ENCODE data around the gene RHD. TPM values are rescaled to one million over a fixed set of nuclear protein-coding genes. Genes with fewer than 3 reads are reported as not detected.
"Not testable (repeated sequence)": the region's sequence is repeated elsewhere in the genome, so short reads cannot be mapped to it uniquely, and the experiment has no call there.

RHD gene
- total RNA-seq, 1 donor from 2014 or later = 2.1 TPM

- H3K4me3 ChIP-seq (ENCODE audit: low read length in 3 of 3) = no peak overlapping the region
- H3K36me3 ChIP-seq (ENCODE audit: control insufficient read depth in 3 of 3, insufficient read depth in 3 of 3, low read length in 3 of 3) = peaks cover 5 to 22% (median 5%) of the 10 kb centered on the region in 3 donors
These were observed 75.2 kb downstream of the RHD start for GRCh38 chr1:25347556-25347955.

GRCh38 chr1:25349606-25350005, 77.3 kb downstream of the RHD start:
- H3K4me3 ChIP-seq (ENCODE audit: low read length in 3 of 3) = no peak overlapping the region
- H3K4me1 ChIP-seq (ENCODE audit: control insufficient read depth in 3 of 3, insufficient read depth in 3 of 3, low read length in 3 of 3) = no peaks in the 10 kb centered on the region
- no peaks in the 10 kb centered on the region for H3K27me3 ChIP-seq (ENCODE audit: control insufficient read depth in 3 of 3, insufficient read depth in 3 of 3, low read length in 3 of 3)
- no peak overlapping the region for H3K9ac ChIP-seq (ENCODE audit: low read depth in 1 of 3, low read length in 3 of 3)
- no peaks in the 10 kb centered on the region for H3K9me3 ChIP-seq (ENCODE audit: control insufficient read depth in 3 of 3, low read length in 3 of 3)
- no peak overlapping the region for H3K27ac ChIP-seq (ENCODE audit: low read depth, low read length)
- peaks cover 8 to 27% (median 15%) of the 10 kb centered on the region in 3 donors for H3K36me3 ChIP-seq (ENCODE audit: control insufficient read depth in 3 of 3, insufficient read depth in 3 of 3, low read length in 3 of 3)

More at GRCh38 chr1:25347556-25347955, 75.2 kb downstream of the RHD start:
- H3K9ac ChIP-seq (ENCODE audit: low read depth in 1 of 3, low read length in 3 of 3) = no peak overlapping the region
- no peaks in the 10 kb centered on the region for H3K9me3 ChIP-seq (ENCODE audit: control insufficient read depth in 3 of 3, low read length in 3 of 3)
- H3K4me1 ChIP-seq (ENCODE audit: control insufficient read depth in 3 of 3, insufficient read depth in 3 of 3, low read length in 3 of 3) = peaks cover 0 to 5% (median 0%) of the 10 kb centered on the region in 3 donors
- H3K27me3 ChIP-seq (ENCODE audit: control insufficient read depth in 3 of 3, insufficient read depth in 3 of 3, low read length in 3 of 3) = no peaks in the 10 kb centered on the region
- H3K27ac ChIP-seq (ENCODE audit: low read depth, low read length) = no peak overlapping the region

GRCh38 chr1:25355841-25356395, 83.6 kb downstream of the RHD start:
- no peaks in the 10 kb centered on the region for H3K9me3 ChIP-seq (ENCODE audit: control insufficient read depth in 3 of 3, low read length in 3 of 3)
- peaks cover 0 to 2% (median 0%) of the 10 kb centered on the region in 3 donors for H3K4me1 ChIP-seq (ENCODE audit: control insufficient read depth in 3 of 3, insufficient read depth in 3 of 3, low read length in 3 of 3)
- no peaks in the 10 kb centered on the region for H3K27me3 ChIP-seq (ENCODE audit: control insufficient read depth in 3 of 3, insufficient read depth in 3 of 3, low read length in 3 of 3)
- peaks cover 21 to 29% (median 26%) of the 10 kb centered on the region in 3 donors for H3K36me3 ChIP-seq (ENCODE audit: control insufficient read depth in 3 of 3, insufficient read depth in 3 of 3, low read length in 3 of 3)
- no peak overlapping the region for H3K27ac ChIP-seq (ENCODE audit: low read depth, low read length)
- no peak overlapping the region for H3K4me3 ChIP-seq (ENCODE audit: low read length in 3 of 3)
- peak overlapping the region in 1 of 3 donors; percentile 0 for H3K9ac ChIP-seq (ENCODE audit: low read depth in 1 of 3, low read length in 3 of 3)

- Histone ChIP-seq H3K36me3 (ENCODE audit: control insufficient read depth in 3 of 3, insufficient read depth in 3 of 3, low read length in 3 of 3) (peaks cover 24 to 31% (median 30%) of the 10 kb centered on the region in 3 donors), H3K27ac (ENCODE audit: low read depth, low read length) (no peak overlapping the region), H3K9ac (ENCODE audit: low read depth in 1 of 3, low read length in 3 of 3) (no peak overlapping the region)
These were observed 84.1 kb downstream of the RHD start for GRCh38 chr1:25356441-25356840.

GRCh38 chr1:25356848-25357247, 84.5 kb downstream of the RHD start:
- Histone ChIP-seq H3K27me3 (ENCODE audit: control insufficient read depth in 3 of 3, insufficient read depth in 3 of 3, low read length in 3 of 3) (no peaks in the 10 kb centered on the region), H3K4me3 (ENCODE audit: low read length in 3 of 3) (no peak overlapping the region), H3K9me3 (ENCODE audit: control insufficient read depth in 3 of 3, low read length in 3 of 3) (no peaks in the 10 kb centered on the region), H3K9ac (ENCODE audit: low read depth in 1 of 3, low read length in 3 of 3) (no peak overlapping the region), H3K36me3 (ENCODE audit: control insufficient read depth in 3 of 3, insufficient read depth in 3 of 3, low read length in 3 of 3) (peaks cover 24 to 34% (median 31%) of the 10 kb centered on the region in 3 donors), H3K4me1 (ENCODE audit: control insufficient read depth in 3 of 3, insufficient read depth in 3 of 3, low read length in 3 of 3) (peaks cover 0 to 5% (median 0%) of the 10 kb centered on the region in 3 donors), H3K27ac (ENCODE audit: low read depth, low read length) (no peak overlapping the region)

More at GRCh38 chr1:25356441-25356840, 84.1 kb downstream of the RHD start:
- peaks cover 0 to 2% (median 0%) of the 10 kb centered on the region in 3 donors for H3K4me1 ChIP-seq (ENCODE audit: control insufficient read depth in 3 of 3, insufficient read depth in 3 of 3, low read length in 3 of 3)
- no peaks in the 10 kb centered on the region for H3K9me3 ChIP-seq (ENCODE audit: control insufficient read depth in 3 of 3, low read length in 3 of 3)
- H3K27me3 ChIP-seq (ENCODE audit: control insufficient read depth in 3 of 3, insufficient read depth in 3 of 3, low read length in 3 of 3) = no peaks in the 10 kb centered on the region
- H3K4me3 ChIP-seq (ENCODE audit: low read length in 3 of 3) = no peak overlapping the region

- H3K4me1 ChIP-seq (ENCODE audit: control insufficient read depth in 3 of 3, insufficient read depth in 3 of 3, low read length in 3 of 3) = peaks cover 0 to 6% (median 0%) of the 10 kb centered on the region in 3 donors
- no peaks in the 10 kb centered on the region for H3K9me3 ChIP-seq (ENCODE audit: control insufficient read depth in 3 of 3, low read length in 3 of 3)
- H3K27me3 ChIP-seq (ENCODE audit: control insufficient read depth in 3 of 3, insufficient read depth in 3 of 3, low read length in 3 of 3) = no peaks in the 10 kb centered on the region
- peaks cover 12 to 17% (median 16%) of the 10 kb centered on the region in 3 donors for H3K36me3 ChIP-seq (ENCODE audit: control insufficient read depth in 3 of 3, insufficient read depth in 3 of 3, low read length in 3 of 3)
- peak overlapping the region; percentile 14 for H3K27ac ChIP-seq (ENCODE audit: low read depth, low read length)
- no peak overlapping the region for H3K4me3 ChIP-seq (ENCODE audit: low read length in 3 of 3)
- no peak overlapping the region for H3K9ac ChIP-seq (ENCODE audit: low read depth in 1 of 3, low read length in 3 of 3)
These were observed 88.6 kb downstream of the RHD start for GRCh38 chr1:25360596-25361581.

GRCh38 chr1:25361901-25362300, 89.6 kb downstream of the RHD start:
- Histone ChIP-seq H3K4me3 (ENCODE audit: low read length in 3 of 3) (no peak overlapping the region), H3K9me3 (ENCODE audit: control insufficient read depth in 3 of 3, low read length in 3 of 3) (no peaks in the 10 kb centered on the region), H3K4me1 (ENCODE audit: control insufficient read depth in 3 of 3, insufficient read depth in 3 of 3, low read length in 3 of 3) (peaks cover 0 to 4% (median 0%) of the 10 kb centered on the region in 3 donors), H3K36me3 (ENCODE audit: control insufficient read depth in 3 of 3, insufficient read depth in 3 of 3, low read length in 3 of 3) (peaks cover 9 to 12% (median 12%) of the 10 kb centered on the region in 3 donors), H3K9ac (ENCODE audit: low read depth in 1 of 3, low read length in 3 of 3) (no peak overlapping the region), H3K27ac (ENCODE audit: low read depth, low read length) (peak overlapping the region; percentile 14), H3K27me3 (ENCODE audit: control insufficient read depth in 3 of 3, insufficient read depth in 3 of 3, low read length in 3 of 3) (no peaks in the 10 kb centered on the region)

GRCh38 chr1:25362634-25363559, 90.6 kb downstream of the RHD start:
- not testable (repeated sequence) for H3K27ac ChIP-seq (ENCODE audit: low read depth, low read length); H3K4me1 ChIP-seq (ENCODE audit: control insufficient read depth in 3 of 3, insufficient read depth in 3 of 3, low read length in 3 of 3); H3K27me3 ChIP-seq (ENCODE audit: control insufficient read depth in 3 of 3, insufficient read depth in 3 of 3, low read length in 3 of 3); H3K4me3 ChIP-seq (ENCODE audit: low read length in 3 of 3); H3K9me3 ChIP-seq (ENCODE audit: control insufficient read depth in 3 of 3, low read length in 3 of 3); H3K9ac ChIP-seq (ENCODE audit: low read depth in 1 of 3, low read length in 3 of 3)
- peaks cover 7 to 12% (median 12%) of the 10 kb centered on the region in 3 donors for H3K36me3 ChIP-seq (ENCODE audit: control insufficient read depth in 3 of 3, insufficient read depth in 3 of 3, low read length in 3 of 3)

- H3K27me3 ChIP-seq (ENCODE audit: control insufficient read depth in 3 of 3, insufficient read depth in 3 of 3, low read length in 3 of 3) = no peaks in the 10 kb centered on the region
- H3K4me3 ChIP-seq (ENCODE audit: low read length in 3 of 3) = no peak overlapping the region
- H3K9me3 ChIP-seq (ENCODE audit: control insufficient read depth in 3 of 3, low read length in 3 of 3) = no peaks in the 10 kb centered on the region
- peaks cover 0 to 3% (median 2%) of the 10 kb centered on the region in 3 donors for H3K4me1 ChIP-seq (ENCODE audit: control insufficient read depth in 3 of 3, insufficient read depth in 3 of 3, low read length in 3 of 3)
- H3K9ac ChIP-seq (ENCODE audit: low read depth in 1 of 3, low read length in 3 of 3) = no peak overlapping the region
- H3K27ac ChIP-seq (ENCODE audit: low read depth, low read length) = no peak overlapping the region
- no peaks in the 10 kb centered on the region for H3K36me3 ChIP-seq (ENCODE audit: control insufficient read depth in 3 of 3, insufficient read depth in 3 of 3, low read length in 3 of 3)
These were observed 96.9 kb downstream of the RHD start for GRCh38 chr1:25369241-25369640.

Measured in skeletal muscle tissue (tissue), 4 donors.